ENCODE data around the gene RBM20. TPM values are rescaled to one million over a fixed set of nuclear protein-coding genes. Genes with fewer than 3 reads are reported as not detected.
A peak's percentile ranks its signal among the peaks of the same experiment; 100 is the strongest.

The RBM20 gene
- total and polyA plus RNA-seq, 2 experiments from 2014 or later: not detected

GRCh38 chr10:110773693-110774068 lies 129.5 kb downstream of the RBM20 start:
- DNase-seq: no peak
- H3K9me3 ChIP-seq (ENCODE audit: low read depth): no peaks in the 10 kb centered on the region
- TF ChIP-seq EZH2phosphoT487 (IDR thresholded peaks at IDR 0.05; ENCODE audit: insufficient read depth, low read depth) (no peak), EZH2 (IDR thresholded peaks at IDR 0.05; ENCODE audit: insufficient read depth, poor library complexity, severe bottlenecking) (no peak)
- H3K79me2 ChIP-seq (ENCODE audit: insufficient read depth): no peaks in the 10 kb centered on the region
- peaks cover 47% of the 10 kb centered on the region for H3K27me3 ChIP-seq (replicated peaks; ENCODE audit: insufficient read depth)
- no peak overlapping the region for H3K4me3 ChIP-seq
- peaks cover 12% of the 10 kb centered on the region for H3K4me1 ChIP-seq (ENCODE audit: insufficient read depth)
- WGBS, 2 experiments (ENCODE audit: low coverage in 1 of 2, low lambda C conversion rate in 2 of 2, missing lambda C conversion rate in 2 of 2): 86 to 93% methylated on average over 7 of the region's 7 CpGs
- no peaks in the 10 kb centered on the region for H3K36me3 ChIP-seq (ENCODE audit: low read depth)
- H3K4me2 ChIP-seq (ENCODE audit: unreplicated experiment): no peak overlapping the region
- H3F3A ChIP-seq (ENCODE audit: insufficient read depth): peaks cover 8% of the 10 kb centered on the region; the same call in 1 of the 2 replicates
- in situ Hi-C loops (cut with MboI): loop anchor here (25.0 kb wide), 1 partner anchor 1364 kb away; no protein-coding TSS in a partner anchor
- no peaks in the 10 kb centered on the region for H3K9me2 ChIP-seq (ENCODE audit: insufficient read depth)
- peak overlapping the region; percentile 43 for H3K27ac ChIP-seq
- no peaks in the 10 kb centered on the region for H4K20me1 ChIP-seq (ENCODE audit: insufficient read depth)
- H3K9ac ChIP-seq: no peak overlapping the region
- no peak overlapping the region for H2AFZ ChIP-seq

- H3K9me2 ChIP-seq (ENCODE audit: insufficient read depth): no peaks in the 10 kb centered on the region
- H3K79me2 ChIP-seq (ENCODE audit: insufficient read depth): no peaks in the 10 kb centered on the region
- peaks cover 8% of the 10 kb centered on the region; the same call in 1 of the 2 replicates for H3F3A ChIP-seq (ENCODE audit: insufficient read depth)
- peaks cover 47% of the 10 kb centered on the region for H3K27me3 ChIP-seq (replicated peaks; ENCODE audit: insufficient read depth)
- peaks cover 12% of the 10 kb centered on the region for H3K4me1 ChIP-seq (ENCODE audit: insufficient read depth)
- no peaks in the 10 kb centered on the region for H3K36me3 ChIP-seq (ENCODE audit: low read depth)
- H2AFZ ChIP-seq: no peak overlapping the region
- no peaks in the 10 kb centered on the region for H3K9me3 ChIP-seq (ENCODE audit: low read depth)
- no peak overlapping the region for H3K9ac ChIP-seq
- H3K4me2 ChIP-seq (ENCODE audit: unreplicated experiment): no peak overlapping the region
- H3K27ac ChIP-seq: peak overlapping the region; percentile 43
- no peak for TF ChIP-seq EZH2 (IDR thresholded peaks at IDR 0.05; ENCODE audit: insufficient read depth, poor library complexity, severe bottlenecking)
- no peak for TF ChIP-seq EZH2phosphoT487 (IDR thresholded peaks at IDR 0.05; ENCODE audit: insufficient read depth, low read depth)
- no peaks in the 10 kb centered on the region for H4K20me1 ChIP-seq (ENCODE audit: insufficient read depth)
- peak; percentile 92 for DNase-seq
- in situ Hi-C loops (cut with MboI): loop anchor here (25.0 kb wide), 1 partner anchor 1363 kb away; no protein-coding TSS in a partner anchor
- WGBS, 2 experiments (ENCODE audit: low coverage in 1 of 2, low lambda C conversion rate in 2 of 2, missing lambda C conversion rate in 2 of 2): 61 to 63% methylated on average over 8 of the region's 8 CpGs
- H3K4me3 ChIP-seq: no peak overlapping the region
Observed at GRCh38 chr10:110774069-110775019, 130.2 kb downstream of the RBM20 start.

GRCh38 chr10:110775020-110775375 lies 130.9 kb downstream of the RBM20 start:
- Histone ChIP-seq H3K9me2 (ENCODE audit: insufficient read depth) (no peaks in the 10 kb centered on the region), H3K27ac (no peak overlapping the region)

GRCh38 chr10:110775406-110775805 lies 131.3 kb downstream of the RBM20 start:
- Histone ChIP-seq H3K27ac (no peak overlapping the region), H3K79me2 (ENCODE audit: insufficient read depth) (no peaks in the 10 kb centered on the region)
- in situ Hi-C loops (cut with MboI): no loop called here

More at GRCh38 chr10:110775020-110775375, 130.9 kb downstream of the RBM20 start:
- H3F3A ChIP-seq (ENCODE audit: insufficient read depth): peaks cover 8% of the 10 kb centered on the region; the same call in 1 of the 2 replicates
- in situ Hi-C loops (cut with MboI): no loop called here
- no peaks in the 10 kb centered on the region for H3K9me3 ChIP-seq (ENCODE audit: low read depth)
- 95 to 97% methylated on average over 4 of the region's 4 CpGs for WGBS, 2 experiments (ENCODE audit: low coverage in 1 of 2, low lambda C conversion rate in 2 of 2, missing lambda C conversion rate in 2 of 2)
- H3K79me2 ChIP-seq (ENCODE audit: insufficient read depth): no peaks in the 10 kb centered on the region
- H2AFZ ChIP-seq: no peak overlapping the region
- H3K4me3 ChIP-seq: no peak overlapping the region
- no peaks in the 10 kb centered on the region for H3K36me3 ChIP-seq (ENCODE audit: low read depth)
- TF ChIP-seq EZH2phosphoT487 (IDR thresholded peaks at IDR 0.05; ENCODE audit: insufficient read depth, low read depth): no peak
- TF ChIP-seq EZH2 (IDR thresholded peaks at IDR 0.05; ENCODE audit: insufficient read depth, poor library complexity, severe bottlenecking): no peak
- H3K4me1 ChIP-seq (ENCODE audit: insufficient read depth): peaks cover 12% of the 10 kb centered on the region
- H3K4me2 ChIP-seq (ENCODE audit: unreplicated experiment): no peak overlapping the region
- no peaks in the 10 kb centered on the region for H4K20me1 ChIP-seq (ENCODE audit: insufficient read depth)
- no peak overlapping the region for H3K9ac ChIP-seq
- no peak for DNase-seq
- H3K27me3 ChIP-seq (replicated peaks; ENCODE audit: insufficient read depth): peaks cover 51% of the 10 kb centered on the region

More at GRCh38 chr10:110775406-110775805, 131.3 kb downstream of the RBM20 start:
- no peak overlapping the region for H3K4me3 ChIP-seq
- TF ChIP-seq EZH2phosphoT487 (IDR thresholded peaks at IDR 0.05; ENCODE audit: insufficient read depth, low read depth) (no peak), EZH2 (IDR thresholded peaks at IDR 0.05; ENCODE audit: insufficient read depth, poor library complexity, severe bottlenecking) (no peak)
- H3K27me3 ChIP-seq (replicated peaks; ENCODE audit: insufficient read depth): peaks cover 51% of the 10 kb centered on the region
- no peak overlapping the region for H3K9ac ChIP-seq
- no peaks in the 10 kb centered on the region for H3K9me2 ChIP-seq (ENCODE audit: insufficient read depth)
- 85 to 92% methylated on average over 4 of the region's 4 CpGs for WGBS, 2 experiments (ENCODE audit: low coverage in 1 of 2, low lambda C conversion rate in 2 of 2, missing lambda C conversion rate in 2 of 2)
- no peak for DNase-seq
- H2AFZ ChIP-seq: no peak overlapping the region
- H3K9me3 ChIP-seq (ENCODE audit: low read depth): no peaks in the 10 kb centered on the region
- H3K4me2 ChIP-seq (ENCODE audit: unreplicated experiment): no peak overlapping the region
- no peaks in the 10 kb centered on the region for H4K20me1 ChIP-seq (ENCODE audit: insufficient read depth)
- peaks cover 12% of the 10 kb centered on the region for H3K4me1 ChIP-seq (ENCODE audit: insufficient read depth)
- peaks cover 8% of the 10 kb centered on the region; the same call in 1 of the 2 replicates for H3F3A ChIP-seq (ENCODE audit: insufficient read depth)
- no peaks in the 10 kb centered on the region for H3K36me3 ChIP-seq (ENCODE audit: low read depth)
